H1 (cell line): Measurements from ENCODE around the gene C22orf23. TPM values are rescaled to one million over a fixed set of nuclear protein-coding genes. Genes with fewer than 3 reads are reported as not detected.

Experiments used
- CHD1 ChIP-seq: IDR thresholded peaks from 2 replicates; pipeline ENCODE4 v1.6.1; 2012; ENCODE audit warnings: low read depth, low read length, improper control_type of control experiment
- CTBP2 ChIP-seq: IDR thresholded peaks from 2 replicates; pipeline ENCODE4 v1.7.0; 2011; ENCODE audit warnings: borderline replicate concordance, mild to moderate bottlenecking, moderate library complexity, mixed read lengths, low read length; ENCODE audit not compliant: insufficient read depth, insufficient read length
- NANOG ChIP-seq: IDR thresholded peaks from 2 replicates; pipeline ENCODE4 v1.6.1; 2011; ENCODE audit warnings: low read length, low read depth, mild to moderate bottlenecking, inconsistent platforms; ENCODE audit not compliant: insufficient read depth, poor library complexity, severe bottlenecking
- RAD21 ChIP-seq, 2 experiments: IDR thresholded peaks in 1 of 2; conservative IDR thresholded peaks in 1 of 2; 2 replicates each; pipeline ENCODE4 v1.6.1; 2011; ENCODE audit warnings: low read depth in 2 of 2, low read length in 2 of 2, improper control_type of control experiment in 1 of 2, inconsistent platforms in 1 of 2, mild to moderate bottlenecking in 1 of 2, moderate library complexity in 1 of 2
- TEAD4 ChIP-seq: IDR thresholded peaks from 2 replicates; pipeline ENCODE4 v1.6.1; 2012; ENCODE audit warnings: low read depth, low read length, inconsistent platforms, mixed read lengths
- ZNF274 ChIP-seq: IDR thresholded peaks from 2 replicates; pipeline ENCODE4 v1.7.0; 2012; ENCODE audit warnings: low read length, borderline replicate concordance; ENCODE audit errors: extremely low read depth
- polyA plus RNA-seq, 7 experiments: library from polyadenylated mRNA; depleted of rRNA in 3 of 7; stranded (reverse) in 5 of 7; unstranded in 2 of 7; fragments of >200 nt in 5 of 7; fragments of 200-250 nt in 2 of 7; gene quantifications; 1 replicate in 5 of 7; 2 replicates in 1 of 7; 4 replicates in 1 of 7; pipeline versions ENCODE4 v1.2.1 to v1.2.3, GENCODE V29; 2011 to 2013; ENCODE audit warnings: missing spikeins in 2 of 7, mixed read lengths in 2 of 7
- total RNA-seq: library from RNA; stranded (reverse); fragmentation: NEBNext Ultra II Directional; extraction: Animal tissue kit (Norgen Biotek cat#: 25700); gene quantifications from 2 replicates; pipeline ENCODE4 v1.2.1, GENCODE V29; 2021
- TF ChIP-seq, protein P1 (sequence below): fragments of 300-600 bp; sonication (generic); IDR thresholded peaks from 2 replicates; pipeline ENCODE4 v1.7.1; 2012; ENCODE audit warnings: low read length, moderate library complexity, mild to moderate bottlenecking, inconsistent platforms; ENCODE audit not compliant: insufficient replicate concordance
- TF ChIP-seq, protein P2 (sequence below), 3 experiments: IDR thresholded peaks; 1 replicate in 2 of 3; 2 replicates in 1 of 3; pipeline versions ENCODE4 v1.5.1 to v1.6.1; 2011; ENCODE audit warnings: low read length in 3 of 3, mild to moderate bottlenecking in 3 of 3, inconsistent platforms in 2 of 3, low read depth in 1 of 3, moderate library complexity in 1 of 3; ENCODE audit not compliant: insufficient read depth in 1 of 3; ENCODE audit errors: control extremely low read depth in 1 of 3

Gene C22orf23
- total and polyA plus RNA-seq, 2 of the 8 experiments (the other 6 are each of a cell fraction or from before 2014, with no cell fraction given): 0.50 to 0.54 TPM

DNA sequence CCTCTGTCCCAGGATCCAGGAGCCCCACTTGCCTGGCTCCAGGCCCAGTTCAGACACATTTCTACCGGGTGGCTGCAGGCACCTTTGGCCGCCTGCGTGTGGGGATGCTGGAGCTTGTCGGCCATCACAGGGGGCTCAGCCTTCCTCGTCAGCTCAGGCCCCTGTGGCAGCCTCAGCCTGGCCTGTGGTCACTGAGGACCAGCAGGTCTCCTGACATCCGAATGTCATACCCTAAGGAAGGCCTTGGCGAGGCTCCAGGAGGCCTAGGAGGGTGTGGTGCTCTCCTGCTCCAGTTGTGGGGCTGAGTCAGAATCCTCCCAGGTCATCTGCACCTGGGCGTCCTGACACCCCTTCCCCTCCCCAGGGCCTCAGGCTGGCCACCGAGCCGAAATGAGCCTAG is 45.8 kb upstream of the C22orf23 start (continued):
- TF ChIP-seq, protein P1, sequence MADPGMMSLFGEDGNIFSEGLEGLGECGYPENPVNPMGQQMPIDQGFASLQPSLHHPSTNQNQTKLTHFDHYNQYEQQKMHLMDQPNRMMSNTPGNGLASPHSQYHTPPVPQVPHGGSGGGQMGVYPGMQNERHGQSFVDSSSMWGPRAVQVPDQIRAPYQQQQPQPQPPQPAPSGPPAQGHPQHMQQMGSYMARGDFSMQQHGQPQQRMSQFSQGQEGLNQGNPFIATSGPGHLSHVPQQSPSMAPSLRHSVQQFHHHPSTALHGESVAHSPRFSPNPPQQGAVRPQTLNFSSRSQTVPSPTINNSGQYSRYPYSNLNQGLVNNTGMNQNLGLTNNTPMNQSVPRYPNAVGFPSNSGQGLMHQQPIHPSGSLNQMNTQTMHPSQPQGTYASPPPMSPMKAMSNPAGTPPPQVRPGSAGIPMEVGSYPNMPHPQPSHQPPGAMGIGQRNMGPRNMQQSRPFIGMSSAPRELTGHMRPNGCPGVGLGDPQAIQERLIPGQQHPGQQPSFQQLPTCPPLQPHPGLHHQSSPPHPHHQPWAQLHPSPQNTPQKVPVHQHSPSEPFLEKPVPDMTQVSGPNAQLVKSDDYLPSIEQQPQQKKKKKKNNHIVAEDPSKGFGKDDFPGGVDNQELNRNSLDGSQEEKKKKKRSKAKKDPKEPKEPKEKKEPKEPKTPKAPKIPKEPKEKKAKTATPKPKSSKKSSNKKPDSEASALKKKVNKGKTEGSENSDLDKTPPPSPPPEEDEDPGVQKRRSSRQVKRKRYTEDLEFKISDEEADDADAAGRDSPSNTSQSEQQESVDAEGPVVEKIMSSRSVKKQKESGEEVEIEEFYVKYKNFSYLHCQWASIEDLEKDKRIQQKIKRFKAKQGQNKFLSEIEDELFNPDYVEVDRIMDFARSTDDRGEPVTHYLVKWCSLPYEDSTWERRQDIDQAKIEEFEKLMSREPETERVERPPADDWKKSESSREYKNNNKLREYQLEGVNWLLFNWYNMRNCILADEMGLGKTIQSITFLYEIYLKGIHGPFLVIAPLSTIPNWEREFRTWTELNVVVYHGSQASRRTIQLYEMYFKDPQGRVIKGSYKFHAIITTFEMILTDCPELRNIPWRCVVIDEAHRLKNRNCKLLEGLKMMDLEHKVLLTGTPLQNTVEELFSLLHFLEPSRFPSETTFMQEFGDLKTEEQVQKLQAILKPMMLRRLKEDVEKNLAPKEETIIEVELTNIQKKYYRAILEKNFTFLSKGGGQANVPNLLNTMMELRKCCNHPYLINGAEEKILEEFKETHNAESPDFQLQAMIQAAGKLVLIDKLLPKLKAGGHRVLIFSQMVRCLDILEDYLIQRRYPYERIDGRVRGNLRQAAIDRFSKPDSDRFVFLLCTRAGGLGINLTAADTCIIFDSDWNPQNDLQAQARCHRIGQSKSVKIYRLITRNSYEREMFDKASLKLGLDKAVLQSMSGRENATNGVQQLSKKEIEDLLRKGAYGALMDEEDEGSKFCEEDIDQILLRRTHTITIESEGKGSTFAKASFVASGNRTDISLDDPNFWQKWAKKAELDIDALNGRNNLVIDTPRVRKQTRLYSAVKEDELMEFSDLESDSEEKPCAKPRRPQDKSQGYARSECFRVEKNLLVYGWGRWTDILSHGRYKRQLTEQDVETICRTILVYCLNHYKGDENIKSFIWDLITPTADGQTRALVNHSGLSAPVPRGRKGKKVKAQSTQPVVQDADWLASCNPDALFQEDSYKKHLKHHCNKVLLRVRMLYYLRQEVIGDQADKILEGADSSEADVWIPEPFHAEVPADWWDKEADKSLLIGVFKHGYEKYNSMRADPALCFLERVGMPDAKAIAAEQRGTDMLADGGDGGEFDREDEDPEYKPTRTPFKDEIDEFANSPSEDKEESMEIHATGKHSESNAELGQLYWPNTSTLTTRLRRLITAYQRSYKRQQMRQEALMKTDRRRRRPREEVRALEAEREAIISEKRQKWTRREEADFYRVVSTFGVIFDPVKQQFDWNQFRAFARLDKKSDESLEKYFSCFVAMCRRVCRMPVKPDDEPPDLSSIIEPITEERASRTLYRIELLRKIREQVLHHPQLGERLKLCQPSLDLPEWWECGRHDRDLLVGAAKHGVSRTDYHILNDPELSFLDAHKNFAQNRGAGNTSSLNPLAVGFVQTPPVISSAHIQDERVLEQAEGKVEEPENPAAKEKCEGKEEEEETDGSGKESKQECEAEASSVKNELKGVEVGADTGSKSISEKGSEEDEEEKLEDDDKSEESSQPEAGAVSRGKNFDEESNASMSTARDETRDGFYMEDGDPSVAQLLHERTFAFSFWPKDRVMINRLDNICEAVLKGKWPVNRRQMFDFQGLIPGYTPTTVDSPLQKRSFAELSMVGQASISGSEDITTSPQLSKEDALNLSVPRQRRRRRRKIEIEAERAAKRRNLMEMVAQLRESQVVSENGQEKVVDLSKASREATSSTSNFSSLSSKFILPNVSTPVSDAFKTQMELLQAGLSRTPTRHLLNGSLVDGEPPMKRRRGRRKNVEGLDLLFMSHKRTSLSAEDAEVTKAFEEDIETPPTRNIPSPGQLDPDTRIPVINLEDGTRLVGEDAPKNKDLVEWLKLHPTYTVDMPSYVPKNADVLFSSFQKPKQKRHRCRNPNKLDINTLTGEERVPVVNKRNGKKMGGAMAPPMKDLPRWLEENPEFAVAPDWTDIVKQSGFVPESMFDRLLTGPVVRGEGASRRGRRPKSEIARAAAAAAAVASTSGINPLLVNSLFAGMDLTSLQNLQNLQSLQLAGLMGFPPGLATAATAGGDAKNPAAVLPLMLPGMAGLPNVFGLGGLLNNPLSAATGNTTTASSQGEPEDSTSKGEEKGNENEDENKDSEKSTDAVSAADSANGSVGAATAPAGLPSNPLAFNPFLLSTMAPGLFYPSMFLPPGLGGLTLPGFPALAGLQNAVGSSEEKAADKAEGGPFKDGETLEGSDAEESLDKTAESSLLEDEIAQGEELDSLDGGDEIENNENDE: no peak
- TF ChIP-seq ZNF274 (no peak), NANOG (no peak), TEAD4 (no peak), CHD1 (no peak), RAD21 (IDR thresholded peaks at IDR 0.05 in 1 of 2, conservative IDR thresholded peaks at IDR 0.05 in 1 of 2; ENCODE audit: low read depth in 2 of 2, low read length in 2 of 2) (no peak), CTBP2 (no peak)
- TF ChIP-seq, protein P2, sequence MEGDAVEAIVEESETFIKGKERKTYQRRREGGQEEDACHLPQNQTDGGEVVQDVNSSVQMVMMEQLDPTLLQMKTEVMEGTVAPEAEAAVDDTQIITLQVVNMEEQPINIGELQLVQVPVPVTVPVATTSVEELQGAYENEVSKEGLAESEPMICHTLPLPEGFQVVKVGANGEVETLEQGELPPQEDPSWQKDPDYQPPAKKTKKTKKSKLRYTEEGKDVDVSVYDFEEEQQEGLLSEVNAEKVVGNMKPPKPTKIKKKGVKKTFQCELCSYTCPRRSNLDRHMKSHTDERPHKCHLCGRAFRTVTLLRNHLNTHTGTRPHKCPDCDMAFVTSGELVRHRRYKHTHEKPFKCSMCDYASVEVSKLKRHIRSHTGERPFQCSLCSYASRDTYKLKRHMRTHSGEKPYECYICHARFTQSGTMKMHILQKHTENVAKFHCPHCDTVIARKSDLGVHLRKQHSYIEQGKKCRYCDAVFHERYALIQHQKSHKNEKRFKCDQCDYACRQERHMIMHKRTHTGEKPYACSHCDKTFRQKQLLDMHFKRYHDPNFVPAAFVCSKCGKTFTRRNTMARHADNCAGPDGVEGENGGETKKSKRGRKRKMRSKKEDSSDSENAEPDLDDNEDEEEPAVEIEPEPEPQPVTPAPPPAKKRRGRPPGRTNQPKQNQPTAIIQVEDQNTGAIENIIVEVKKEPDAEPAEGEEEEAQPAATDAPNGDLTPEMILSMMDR (IDR thresholded peaks at IDR 0.05; ENCODE audit: control extremely low read depth in 1 of 3, insufficient read depth in 1 of 3, low read depth in 1 of 3, low read length in 3 of 3): no peak
